A673 (cell line): ENCODE data around the gene ADGRG1.

Experiments used
- CTCF ChIP-seq: fragments of 300-800, 200-600 bp; sonication (generic); conservative IDR thresholded peaks from 2 replicates; pipeline ENCODE4 v1.5.1; 2017; ENCODE audit warnings: low read depth, mild to moderate bottlenecking, antibody characterized with exemption, low read length, moderate library complexity, mixed read lengths
- EZH2 ChIP-seq: fragments of 200-600 bp; sonication (generic); IDR thresholded peaks from 2 replicates; pipeline ENCODE4 v1.6.1; 2017; ENCODE audit warnings: borderline replicate concordance, low read depth, mild to moderate bottlenecking, mixed read lengths, antibody characterized with exemption, low read length; ENCODE audit not compliant: poor library complexity, severe bottlenecking

- TF ChIP-seq CTCF (no peak), EZH2 (no peak)
These were observed 5.8 kb upstream of the ADGRG1 start for GRCh38 chr16:57622361-57623250.
